Lower lobe of right lung (tissue), 2 donors: ENCODE results near the gene SLK. TPM values are rescaled to one million over a fixed set of nuclear protein-coding genes. Genes with fewer than 3 reads are reported as not detected.

Source experiments
- ATAC-seq, 2 donors: fragments of 200-7000 bp; cut with Tn5 transposase; one replicate each; pipeline ENCODE4 v1.9.1; 2020 to 2022; ENCODE audit warnings: mild to moderate bottlenecking in 2 of 2, moderate library complexity in 2 of 2
- DNase-seq: peaks from one replicate; pipeline ENCODE4 v3.0.0-alpha.2; 2020
- H3K27ac ChIP-seq: fragments of 200-600 bp; one replicate; pipeline ENCODE4 v1.8.0; 2022
- H3K27me3 ChIP-seq: fragments of 200-600 bp; one replicate; pipeline ENCODE4 v1.8.0; 2022; ENCODE audit warnings: low read depth
- H3K36me3 ChIP-seq: fragments of 200-600 bp; one replicate; pipeline ENCODE4 v1.8.0; 2022; ENCODE audit warnings: mild to moderate bottlenecking
- H3K4me1 ChIP-seq: fragments of 200-600 bp; one replicate; pipeline ENCODE4 v1.8.0; 2022
- H3K4me3 ChIP-seq: fragments of 200-600 bp; one replicate; pipeline ENCODE4 v1.8.0; 2022; ENCODE audit warnings: mild to moderate bottlenecking
- H3K9me3 ChIP-seq: fragments of 200-600 bp; one replicate; pipeline ENCODE4 v1.8.0; 2022
- intact Hi-C: fragments of 100-400 bp; cut with DNase I; formaldehyde crosslinking; loops from one replicate; pipeline ENCODE4 v1.11.0; 2022
- total RNA-seq: library from RNA; stranded (reverse); fragmentation: NEBNext Ultra II Directional; extraction: Animal tissue kit (Norgen Biotek cat#: 25700); gene quantifications from one replicate; pipeline ENCODE4 v1.2.1, GENCODE V29; 2021
- TF ChIP-seq, protein P1 (sequence below): fragments of 200-600 bp; IDR thresholded peaks from one replicate; pipeline ENCODE4 v1.8.0; 2022; ENCODE audit warnings: antibody characterized with exemption, mild to moderate bottlenecking
- donor health status: DM: no; HTN: yes; CAD: no; lungs with severe emphysema.

Gene SLK
- total RNA-seq, 1 donor from 2014 or later = 45.5 TPM

DNA sequence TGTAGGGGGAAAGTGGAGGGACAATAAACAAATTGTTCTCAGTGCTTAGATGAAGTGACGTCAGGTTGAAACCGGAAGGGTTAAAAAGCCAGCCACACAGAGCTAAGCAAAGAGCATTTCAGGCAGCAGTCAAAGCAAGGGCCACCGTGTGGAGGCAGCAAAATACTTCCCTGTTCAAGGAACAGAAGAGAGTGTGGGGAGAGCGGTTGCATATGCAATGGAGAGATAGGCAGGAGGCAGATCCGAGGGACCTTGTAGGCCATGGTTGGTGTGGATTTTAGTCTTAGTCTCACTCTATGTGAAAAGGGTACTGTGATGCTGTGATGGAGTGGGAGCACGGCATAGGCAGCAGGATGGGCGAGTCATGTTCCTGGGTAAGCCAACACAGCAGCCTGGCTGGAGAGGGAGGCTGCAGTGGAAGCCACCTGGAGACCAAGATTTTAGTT, 45.2 kb upstream of the SLK start:
- intact Hi-C loops = no loop called here
- H3K27ac ChIP-seq = no peak overlapping the region
- TF ChIP-seq, protein P1, sequence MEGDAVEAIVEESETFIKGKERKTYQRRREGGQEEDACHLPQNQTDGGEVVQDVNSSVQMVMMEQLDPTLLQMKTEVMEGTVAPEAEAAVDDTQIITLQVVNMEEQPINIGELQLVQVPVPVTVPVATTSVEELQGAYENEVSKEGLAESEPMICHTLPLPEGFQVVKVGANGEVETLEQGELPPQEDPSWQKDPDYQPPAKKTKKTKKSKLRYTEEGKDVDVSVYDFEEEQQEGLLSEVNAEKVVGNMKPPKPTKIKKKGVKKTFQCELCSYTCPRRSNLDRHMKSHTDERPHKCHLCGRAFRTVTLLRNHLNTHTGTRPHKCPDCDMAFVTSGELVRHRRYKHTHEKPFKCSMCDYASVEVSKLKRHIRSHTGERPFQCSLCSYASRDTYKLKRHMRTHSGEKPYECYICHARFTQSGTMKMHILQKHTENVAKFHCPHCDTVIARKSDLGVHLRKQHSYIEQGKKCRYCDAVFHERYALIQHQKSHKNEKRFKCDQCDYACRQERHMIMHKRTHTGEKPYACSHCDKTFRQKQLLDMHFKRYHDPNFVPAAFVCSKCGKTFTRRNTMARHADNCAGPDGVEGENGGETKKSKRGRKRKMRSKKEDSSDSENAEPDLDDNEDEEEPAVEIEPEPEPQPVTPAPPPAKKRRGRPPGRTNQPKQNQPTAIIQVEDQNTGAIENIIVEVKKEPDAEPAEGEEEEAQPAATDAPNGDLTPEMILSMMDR = no peak
- ATAC-seq (no peak), DNase-seq (no peak)
- H3K4me1 ChIP-seq = peaks cover 13% of the 10 kb centered on the region
- no peak overlapping the region for H3K4me3 ChIP-seq
- H3K9me3 ChIP-seq = no peaks in the 10 kb centered on the region
- no peaks in the 10 kb centered on the region for H3K36me3 ChIP-seq
- no peaks in the 10 kb centered on the region for H3K27me3 ChIP-seq

DNA sequence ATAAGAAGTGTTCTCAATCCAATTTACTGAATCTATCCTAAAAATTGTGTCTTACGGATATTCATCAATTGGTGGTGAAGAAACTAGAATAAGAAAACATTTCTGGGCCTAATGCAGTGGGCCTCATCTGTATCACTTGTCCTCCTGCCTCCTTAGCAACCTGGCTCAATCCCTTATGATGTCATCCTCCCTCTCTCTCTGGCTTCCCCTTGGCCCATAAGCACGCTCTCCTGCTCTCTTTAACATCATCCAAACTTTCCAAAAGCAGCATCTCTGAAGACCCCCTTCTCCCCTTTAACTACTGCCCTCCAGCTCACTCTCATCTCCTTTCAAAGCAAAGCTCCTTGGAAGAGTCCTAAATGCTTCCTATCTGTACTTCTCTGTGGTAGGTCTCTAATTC, 44.3 kb upstream of the SLK start:
- intact Hi-C loops = no loop called here
- no peak overlapping the region for H3K27ac ChIP-seq
- no peaks in the 10 kb centered on the region for H3K27me3 ChIP-seq
- ATAC-seq (no peak), DNase-seq (no peak)
- H3K4me1 ChIP-seq = peaks cover 7% of the 10 kb centered on the region
- TF ChIP-seq, protein P1 = no peak
- no peaks in the 10 kb centered on the region for H3K9me3 ChIP-seq
- no peaks in the 10 kb centered on the region for H3K36me3 ChIP-seq
- H3K4me3 ChIP-seq = no peak overlapping the region

DNA sequence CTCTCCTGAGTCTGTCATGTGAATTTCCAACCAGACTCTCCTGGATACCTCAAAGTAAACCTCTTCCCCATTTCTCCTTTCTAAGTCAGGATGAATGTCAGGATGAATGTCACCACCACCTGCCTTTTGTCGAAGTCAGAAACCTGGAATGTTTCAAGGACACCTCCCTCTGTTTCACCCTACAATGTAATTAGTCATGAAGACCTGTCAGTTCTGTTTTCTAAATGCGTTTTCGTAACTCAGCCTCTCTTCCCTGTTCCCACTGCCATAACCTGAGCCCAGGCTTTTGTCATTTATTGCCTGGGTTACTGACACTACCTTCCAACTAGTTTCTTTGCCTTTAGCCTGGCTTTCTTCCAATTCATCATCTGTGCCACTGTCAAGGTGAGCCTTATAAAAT, 43.4 kb upstream of the SLK start:
- TF ChIP-seq, protein P1 = no peak
- DNase-seq = no peak
- no peak overlapping the region for H3K4me3 ChIP-seq
- ATAC-seq = no peak
- peaks cover 6% of the 10 kb centered on the region for H3K4me1 ChIP-seq
- H3K27me3 ChIP-seq = no peaks in the 10 kb centered on the region
- no peaks in the 10 kb centered on the region for H3K36me3 ChIP-seq
- H3K9me3 ChIP-seq = no peaks in the 10 kb centered on the region
- H3K27ac ChIP-seq = no peak overlapping the region
- intact Hi-C loops = no loop called here

DNA sequence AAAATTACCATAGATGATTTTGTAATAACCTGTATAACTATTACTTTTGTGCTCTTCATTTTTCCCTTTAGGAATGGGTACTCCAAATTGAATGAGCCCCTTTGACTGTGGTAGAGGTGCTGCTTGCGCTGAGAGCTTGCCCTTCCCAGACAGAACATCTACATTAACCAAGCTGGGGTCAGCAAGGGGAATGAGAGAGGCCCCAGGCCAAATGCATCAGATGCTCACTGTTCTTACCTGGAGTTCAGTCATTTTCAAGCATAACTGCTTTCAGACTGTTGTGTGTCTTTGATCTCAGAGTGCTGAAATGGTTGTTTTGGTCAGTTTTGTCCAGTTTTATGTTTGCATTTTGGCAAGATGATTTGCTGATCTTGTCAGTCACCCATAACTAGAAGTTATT, 41.3 kb upstream of the SLK start:
- no peaks in the 10 kb centered on the region for H3K9me3 ChIP-seq

DNA sequence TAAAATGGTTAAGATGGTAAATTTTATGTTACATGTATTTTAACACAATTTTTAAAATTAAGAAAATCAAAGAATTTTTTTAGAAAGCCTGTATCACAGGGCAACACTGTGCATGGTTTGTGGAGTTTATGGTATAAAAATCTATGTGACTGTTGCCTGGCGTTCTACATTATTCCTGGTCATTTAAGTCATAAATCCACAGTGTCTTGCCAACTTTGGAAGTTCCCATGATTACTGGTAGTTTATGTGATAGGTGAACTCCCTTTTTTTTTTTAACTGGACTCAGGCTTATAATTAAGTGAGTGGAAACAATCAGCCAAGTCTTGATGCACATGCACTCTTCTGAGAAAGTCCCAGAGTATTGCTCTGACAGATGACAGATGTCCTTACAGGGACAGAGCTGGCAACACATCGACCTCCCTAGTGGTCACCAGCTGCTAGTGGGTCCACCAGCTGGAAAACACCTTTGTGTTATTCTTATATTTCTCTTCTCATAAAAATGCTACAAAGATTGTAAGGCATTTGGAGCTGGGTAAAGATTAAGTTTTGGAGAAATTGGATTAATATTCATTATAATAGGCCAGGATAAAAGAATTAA, 40.1 kb upstream of the SLK start:
- Histone ChIP-seq H3K36me3 (no peaks in the 10 kb centered on the region), H3K27ac (no peak overlapping the region), H3K4me1 (no peaks in the 10 kb centered on the region), H3K9me3 (no peaks in the 10 kb centered on the region), H3K27me3 (no peaks in the 10 kb centered on the region), H3K4me3 (no peak overlapping the region)
- DNase-seq (no peak), ATAC-seq (no peak)
- TF ChIP-seq, protein P1 = no peak
- intact Hi-C loops = no loop called here

More for the DNA sequence above, 41.3 kb upstream of the SLK start:
- TF ChIP-seq, protein P1 = no peak
- intact Hi-C loops = no loop called here
- Histone ChIP-seq H3K27ac (no peak overlapping the region), H3K4me1 (no peaks in the 10 kb centered on the region), H3K36me3 (no peaks in the 10 kb centered on the region), H3K4me3 (no peak overlapping the region), H3K27me3 (no peaks in the 10 kb centered on the region)
- ATAC-seq (no peak), DNase-seq (no peak)
